Suprapubic skin (tissue), 4 donors: ENCODE measurements around the gene TCHH. TPM values are rescaled to one million over a fixed set of nuclear protein-coding genes. Genes with fewer than 3 reads are reported as not detected.
"Not testable (repeated sequence)": the region's sequence is repeated elsewhere in the genome, so short reads cannot be mapped to it uniquely, and the experiment has no call there.

Experiments
- DNase-seq, 2 donors: peaks; one replicate each; pipeline ENCODE4 v3.0.0-alpha.2; 2019; ENCODE audit warnings: low spot score in 2 of 2
- H3K27ac ChIP-seq: fragments of 200-600 bp; sonication (generic); one replicate; pipeline ENCODE4 v1.5.1; 2019
- H3K27me3 ChIP-seq: fragments of 200-600 bp; sonication (generic); one replicate; pipeline ENCODE4 v1.5.1; 2019
- H3K36me3 ChIP-seq: fragments of 200-600 bp; sonication (generic); one replicate; pipeline ENCODE4 v1.5.1; 2019
- H3K4me1 ChIP-seq: fragments of 200-600 bp; sonication (generic); one replicate; pipeline ENCODE4 v1.5.1; 2019
- H3K4me3 ChIP-seq: fragments of 200-600 bp; sonication (generic); one replicate; pipeline ENCODE4 v1.5.1; 2019; ENCODE audit warnings: mild to moderate bottlenecking
- H3K9me3 ChIP-seq: fragments of 200-600 bp; sonication (generic); one replicate; pipeline ENCODE4 v1.5.1; 2019
- CTCF ChIP-seq, 2 donors: fragments of 200-600 bp in 1 of 2; fragments of 450-650 bp in 1 of 2; sonication (generic) in 1 of 2; IDR thresholded peaks; one replicate each; pipeline ENCODE4 v1.5.1; 2016 to 2019; ENCODE audit warnings: antibody characterized with exemption in 2 of 2, mild to moderate bottlenecking in 1 of 2, moderate library complexity in 1 of 2
- EP300 ChIP-seq: sonication (generic); formaldehyde crosslinking; IDR thresholded peaks from one replicate; pipeline ENCODE4 v1.6.1; 2017; ENCODE audit warnings: antibody characterized with exemption
- POLR2A ChIP-seq, 2 donors: fragments of 450-650 bp; IDR thresholded peaks; one replicate each; pipeline ENCODE4 v1.6.1; 2017; ENCODE audit warnings: antibody characterized with exemption in 2 of 2, mild to moderate bottlenecking in 2 of 2, moderate library complexity in 2 of 2
- POLR2AphosphoS5 ChIP-seq, 3 donors: sonication (generic); formaldehyde crosslinking; IDR thresholded peaks; one replicate each; pipeline ENCODE4 v1.6.1; 2017; ENCODE audit warnings: antibody characterized with exemption in 3 of 3
- WGBS: methylation state at CpG from one replicate; pipeline ENCODE4 v1.1.5; 2018; 5-methylcytosine and 5-hydroxymethylcytosine counted together
- total RNA-seq, 4 donors: library from RNA; depleted of rRNA; stranded (reverse); fragments of >200 nt; gene quantifications; one replicate each; pipeline ENCODE4 v1.1.0, GENCODE V29; 2016

The TCHH gene
- total RNA-seq, 4 donors from 2014 or later, result 7.0 to 71.9 (median 37.2) TPM

- no peak overlapping the region for H3K27ac ChIP-seq
- no peaks in the 10 kb centered on the region for H3K4me1 ChIP-seq
- DNase-seq, result no peak
- peaks cover 35% of the 10 kb centered on the region for H3K27me3 ChIP-seq
- H3K9me3 ChIP-seq, result no peaks in the 10 kb centered on the region
- 67% methylated on average over 3 of the region's 3 CpGs for WGBS
- no peak overlapping the region for H3K4me3 ChIP-seq
- no peak for TF ChIP-seq POLR2A (IDR thresholded peaks at IDR 0.05)
- no peak for TF ChIP-seq EP300
- TF ChIP-seq POLR2AphosphoS5 (IDR thresholded peaks at IDR 0.05), result no peak
- TF ChIP-seq CTCF (IDR thresholded peaks at IDR 0.05), result no peak
- H3K36me3 ChIP-seq, result no peaks in the 10 kb centered on the region
Observed at GRCh38 chr1:152096931-152097330, 18.3 kb downstream of the TCHH start.

GRCh38 chr1:152089014-152089674, 26.1 kb downstream of the TCHH start, which contains the start of gene TCHHL1:
Gene TCHHL1 (minus strand): TSS chr1:152089064. CDS start chr1:152088143, 921 bp downstream.
- Histone ChIP-seq H3K9me3 (no peaks in the 10 kb centered on the region), H3K4me1 (no peaks in the 10 kb centered on the region), H3K4me3 (no peak within 1 kb of the TSS), H3K36me3 (no peaks in the 10 kb centered on the region), H3K27me3 (peaks cover 17% of the 10 kb centered on the region), H3K27ac (no peak within 1 kb of the TSS)
- no peak for DNase-seq
- TF ChIP-seq CTCF (IDR thresholded peaks at IDR 0.05) (no peak), POLR2AphosphoS5 (IDR thresholded peaks at IDR 0.05) (no peak), EP300 (no peak), POLR2A (IDR thresholded peaks at IDR 0.05) (no peak)
- WGBS, result 55% methylated on average over 5 of the region's 5 CpGs

DNA sequence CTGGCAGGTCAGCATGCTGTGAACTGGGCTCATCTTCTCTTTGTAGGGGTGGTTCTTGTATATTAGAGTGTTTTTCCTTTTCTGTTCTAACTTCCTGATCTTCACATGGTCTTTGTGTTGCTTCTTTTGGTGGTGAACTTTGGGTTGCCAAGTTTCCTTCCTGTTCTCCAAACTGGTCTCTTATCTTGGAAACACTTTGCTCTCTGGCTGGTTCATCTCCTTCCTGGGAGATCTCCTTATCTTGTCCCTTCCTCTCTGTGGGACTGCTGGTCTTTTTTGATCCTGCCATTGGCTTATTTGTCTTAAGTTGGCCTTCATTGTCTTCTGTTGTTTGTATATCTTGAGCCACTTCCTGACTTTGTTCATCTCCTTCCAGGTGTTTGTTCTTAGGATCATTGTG, 28.5 kb downstream of the TCHH start:
- Histone ChIP-seq H3K36me3 (no peaks in the 10 kb centered on the region), H3K9me3 (no peaks in the 10 kb centered on the region), H3K27me3 (peaks cover 17% of the 10 kb centered on the region), H3K27ac (no peak overlapping the region), H3K4me1 (no peaks in the 10 kb centered on the region), H3K4me3 (no peak overlapping the region)
- TF ChIP-seq CTCF (IDR thresholded peaks at IDR 0.05), result no peak
- TF ChIP-seq EP300, result no peak
- no peak for TF ChIP-seq POLR2AphosphoS5 (IDR thresholded peaks at IDR 0.05)
- no peak for TF ChIP-seq POLR2A (IDR thresholded peaks at IDR 0.05)
- no peak for DNase-seq

DNA sequence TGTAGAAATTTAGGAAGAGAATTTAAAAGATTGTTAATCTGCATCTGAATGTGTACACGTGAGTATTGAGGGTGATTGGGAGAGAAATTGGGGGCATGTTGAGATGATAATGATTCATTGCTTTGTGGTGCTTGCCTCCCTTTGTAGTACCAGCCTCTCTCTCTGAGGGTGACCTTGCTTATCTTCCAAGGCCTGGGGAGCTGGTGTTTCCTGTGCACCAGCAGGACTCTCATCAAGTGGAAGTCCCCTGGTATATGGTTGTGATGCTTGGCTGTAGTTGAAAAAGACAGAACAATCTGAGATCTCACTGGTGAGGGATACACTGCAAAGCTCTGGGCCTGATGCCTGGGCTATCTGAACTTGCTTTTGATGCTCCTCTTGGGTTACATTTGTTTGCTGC, 30.4 kb downstream of the TCHH start:
- H3K4me3 ChIP-seq, result no peak overlapping the region
- TF ChIP-seq POLR2AphosphoS5 (IDR thresholded peaks at IDR 0.05) (no peak), EP300 (no peak), CTCF (IDR thresholded peaks at IDR 0.05) (no peak), POLR2A (IDR thresholded peaks at IDR 0.05) (no peak)
- H3K9me3 ChIP-seq, result no peaks in the 10 kb centered on the region
- no peaks in the 10 kb centered on the region for H3K36me3 ChIP-seq
- no peaks in the 10 kb centered on the region for H3K4me1 ChIP-seq
- 58% methylated on average over 1 of the region's 1 CpG for WGBS
- peaks cover 17% of the 10 kb centered on the region for H3K27me3 ChIP-seq
- no peak for DNase-seq
- no peak overlapping the region for H3K27ac ChIP-seq

DNA sequence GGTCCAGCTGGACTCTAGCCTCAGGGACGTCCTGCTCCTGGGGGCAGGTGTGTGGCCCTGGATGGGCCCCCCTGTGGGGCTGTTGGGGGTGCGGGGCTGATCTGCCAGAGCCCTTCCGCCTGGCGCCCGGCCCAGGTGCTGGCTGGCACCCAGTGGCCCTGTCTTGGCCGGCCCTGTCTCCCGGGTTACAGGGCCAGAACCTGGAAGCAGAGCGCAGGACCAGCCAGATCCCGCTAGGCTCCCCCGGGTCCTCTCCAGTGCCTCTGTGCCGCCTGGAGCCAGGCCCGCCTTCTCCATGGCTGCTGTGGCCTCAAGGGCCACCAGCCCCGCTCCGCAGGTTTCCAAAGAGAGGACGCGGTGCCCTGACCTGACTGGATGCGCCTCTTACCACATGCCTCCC, 34.2 kb downstream of the TCHH start:
- 84% methylated on average over 4 of the region's 17 CpGs for WGBS
- H3K27ac ChIP-seq, result not testable (repeated sequence)

GRCh38 chr1:152080494-152080893, 34.8 kb downstream of the TCHH start:
- peaks cover 21% of the 10 kb centered on the region for H3K27me3 ChIP-seq
- DNase-seq, H3K4me1 ChIP-seq, H3K4me3 ChIP-seq, H3K27ac ChIP-seq, H3K9me3 ChIP-seq, H3K36me3 ChIP-seq: not testable (repeated sequence)
- 91% methylated on average over 17 of the region's 17 CpGs for WGBS

More for the DNA sequence above, 34.2 kb downstream of the TCHH start:
- H3K36me3 ChIP-seq, H3K4me1 ChIP-seq, DNase-seq, H3K9me3 ChIP-seq, H3K4me3 ChIP-seq: not testable (repeated sequence)
- H3K27me3 ChIP-seq, result peaks cover 21% of the 10 kb centered on the region
